ENCODE data around the gene RNU7-1. TPM values are rescaled to one million over a fixed set of nuclear protein-coding genes. Genes with fewer than 3 reads are reported as not detected.

The RNU7-1 gene
- total RNA-seq, 4 donors from 2014 or later = not detected

- TF ChIP-seq POLR2AphosphoS5 (IDR thresholded peaks at IDR 0.05) = no peak
- no peak for TF ChIP-seq EP300 (IDR thresholded peaks at IDR 0.05)
- no peak for TF ChIP-seq POLR2A (IDR thresholded peaks at IDR 0.05)
- TF ChIP-seq CTCF (IDR thresholded peaks at IDR 0.05) = no peak
- Histone ChIP-seq H3K4me1 (peaks cover 30% of the 10 kb centered on the region), H3K36me3 (peaks cover 5% of the 10 kb centered on the region), H3K4me3 (no peak overlapping the region), H3K9me3 (no peaks in the 10 kb centered on the region), H3K27me3 (no peaks in the 10 kb centered on the region), H3K27ac (no peak overlapping the region)
- no peak for DNase-seq (ENCODE audit: low spot score in 2 of 2)
- 88% methylated on average over 9 of the region's 9 CpGs for WGBS
Measured at GRCh38 chr12:6921996-6922946, 21.3 kb upstream of the RNU7-1 start.

- no peaks in the 10 kb centered on the region for H3K9me3 ChIP-seq
- peaks cover 31% of the 10 kb centered on the region for H3K4me1 ChIP-seq
- no peak overlapping the region for H3K27ac ChIP-seq
- H3K4me3 ChIP-seq = no peak overlapping the region
- 81% methylated on average over 10 of the region's 10 CpGs for WGBS
- no peak for DNase-seq (ENCODE audit: low spot score in 2 of 2)
- H3K36me3 ChIP-seq = peaks cover 5% of the 10 kb centered on the region
- TF ChIP-seq CTCF (IDR thresholded peaks at IDR 0.05) = no peak
- H3K27me3 ChIP-seq = no peaks in the 10 kb centered on the region
Measured at GRCh38 chr12:6923003-6923732, 20.4 kb upstream of the RNU7-1 start.

GRCh38 chr12:6923851-6924250 lies 19.8 kb upstream of the RNU7-1 start:
- Histone ChIP-seq H3K4me3 (no peak overlapping the region), H3K36me3 (peaks cover 5% of the 10 kb centered on the region), H3K9me3 (no peaks in the 10 kb centered on the region), H3K27me3 (no peaks in the 10 kb centered on the region), H3K4me1 (peaks cover 35% of the 10 kb centered on the region), H3K27ac (no peak overlapping the region)
- 58% methylated on average over 6 of the region's 6 CpGs for WGBS
- TF ChIP-seq POLR2A (IDR thresholded peaks at IDR 0.05) = no peak
- DNase-seq (ENCODE audit: low spot score in 2 of 2) = no peak

- Histone ChIP-seq H3K36me3 (peaks cover 5% of the 10 kb centered on the region), H3K27me3 (no peaks in the 10 kb centered on the region), H3K27ac (peak overlapping the region; percentile 99), H3K9me3 (no peaks in the 10 kb centered on the region), H3K4me3 (peak overlapping the region; percentile 91), H3K4me1 (peaks cover 49% of the 10 kb centered on the region)
- no peak for TF ChIP-seq POLR2AphosphoS5 (IDR thresholded peaks at IDR 0.05)
- no peak for TF ChIP-seq POLR2A (IDR thresholded peaks at IDR 0.05)
- TF ChIP-seq EP300 (IDR thresholded peaks at IDR 0.05) = no peak
- TF ChIP-seq CTCF (IDR thresholded peaks at IDR 0.05) = no peak
- no peak for DNase-seq (ENCODE audit: low spot score in 2 of 2)
- WGBS = 9% methylated on average over 1 of the region's 1 CpG
Measured at GRCh38 chr12:6925239-6925539, 18.4 kb upstream of the RNU7-1 start.

- no peak for DNase-seq (ENCODE audit: low spot score in 2 of 2)
- peaks cover 5% of the 10 kb centered on the region for H3K36me3 ChIP-seq
- 10% methylated on average over 8 of the region's 8 CpGs for WGBS
- no peak for TF ChIP-seq EP300 (IDR thresholded peaks at IDR 0.05)
- peak in 1 of 3 donors; percentile 20 for TF ChIP-seq POLR2AphosphoS5 (IDR thresholded peaks at IDR 0.05)
- TF ChIP-seq POLR2A (IDR thresholded peaks at IDR 0.05) = peak in 1 of 2 donors; percentile 7
- H3K27ac ChIP-seq = peak overlapping the region; percentile 99
- no peaks in the 10 kb centered on the region for H3K9me3 ChIP-seq
- H3K27me3 ChIP-seq = no peaks in the 10 kb centered on the region
- H3K4me3 ChIP-seq = peak overlapping the region; percentile 91
- peaks cover 54% of the 10 kb centered on the region for H3K4me1 ChIP-seq
Measured at GRCh38 chr12:6925540-6926279, 17.9 kb upstream of the RNU7-1 start.
